Mucosa of rectum (tissue), 2 donors: ENCODE data around the gene ALG11.
"Not testable (repeated sequence)": the region's sequence is repeated elsewhere in the genome, so short reads cannot be mapped to it uniquely, and the experiment has no call there.

ENCODE experiments used
- H3K27ac ChIP-seq, 2 donors: one replicate each; pipeline ENCODE4 v1.7.0; 2013; ENCODE audit warnings: inconsistent platforms in 2 of 2, low read depth in 2 of 2, low read length in 2 of 2
- H3K27me3 ChIP-seq, 2 donors: one replicate each; pipeline ENCODE4 v1.7.0; 2013; ENCODE audit warnings: low read length in 2 of 2; ENCODE audit not compliant: control insufficient read depth in 2 of 2, insufficient read depth in 2 of 2
- H3K36me3 ChIP-seq, 2 donors: one replicate each; pipeline ENCODE4 v1.7.0; 2013; ENCODE audit warnings: low read length in 2 of 2; ENCODE audit not compliant: control insufficient read depth in 2 of 2, insufficient read depth in 2 of 2
- H3K4me1 ChIP-seq, 2 donors: one replicate each; pipeline ENCODE4 v1.7.0; 2013; ENCODE audit warnings: low read length in 2 of 2, mild to moderate bottlenecking in 1 of 2; ENCODE audit not compliant: control insufficient read depth in 2 of 2, insufficient read depth in 2 of 2
- H3K4me3 ChIP-seq, 2 donors: one replicate each; pipeline ENCODE4 v1.7.0; 2013; ENCODE audit warnings: low read length in 2 of 2
- H3K9ac ChIP-seq, 2 donors: one replicate each; pipeline ENCODE4 v1.7.0; 2013; ENCODE audit warnings: low read length in 2 of 2, low read depth in 1 of 2, mild to moderate bottlenecking in 1 of 2
- H3K9me3 ChIP-seq, 2 donors: one replicate each; pipeline ENCODE4 v1.7.0; 2013; ENCODE audit warnings: low read length in 2 of 2; ENCODE audit not compliant: control insufficient read depth in 2 of 2
- donor health status: healthy.
- donor health status: Normal muscosa, but diverticular disease.

The ALG11 gene

GRCh38 chr13:51978796-51979556 lies 33.2 kb upstream of the ALG11 start:
- no peaks in the 10 kb centered on the region for H3K27me3 ChIP-seq
- H3K4me1 ChIP-seq: no peaks in the 10 kb centered on the region
- H3K27ac ChIP-seq: peak overlapping the region in 1 of 2 donors; percentile 52
- no peak overlapping the region for H3K4me3 ChIP-seq
- H3K36me3 ChIP-seq: no peaks in the 10 kb centered on the region
- H3K9ac ChIP-seq: no peak overlapping the region
- no peaks in the 10 kb centered on the region for H3K9me3 ChIP-seq

- Histone ChIP-seq H3K36me3 (no peaks in the 10 kb centered on the region), H3K4me3 (no peak overlapping the region), H3K4me1 (no peaks in the 10 kb centered on the region), H3K9ac (no peak overlapping the region), H3K9me3 (no peaks in the 10 kb centered on the region), H3K27me3 (no peaks in the 10 kb centered on the region), H3K27ac (no peak overlapping the region)
Observed at GRCh38 chr13:51980908-51981307, 31.3 kb upstream of the ALG11 start.

DNA sequence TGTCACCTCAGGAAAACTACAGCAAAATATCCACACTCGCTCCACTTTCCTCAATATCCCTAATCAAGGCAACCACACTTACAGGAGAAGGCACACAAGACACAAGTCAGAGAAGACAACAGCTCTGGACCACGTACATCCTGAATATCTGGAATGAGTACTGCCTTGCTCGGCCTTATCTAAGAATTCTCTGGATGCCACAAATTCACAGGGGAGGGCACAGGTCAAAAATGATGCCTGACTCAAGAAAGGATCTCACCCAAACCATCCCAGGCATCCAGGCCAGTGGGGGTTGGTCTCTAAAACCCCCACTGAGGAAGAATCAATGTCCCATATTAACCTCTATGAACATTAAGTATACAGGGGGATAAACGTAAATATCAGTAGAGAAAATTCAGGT lies 30.8 kb upstream of the ALG11 start:
- Histone ChIP-seq H3K27ac (no peak overlapping the region), H3K36me3 (no peaks in the 10 kb centered on the region), H3K4me1 (no peaks in the 10 kb centered on the region)

DNA sequence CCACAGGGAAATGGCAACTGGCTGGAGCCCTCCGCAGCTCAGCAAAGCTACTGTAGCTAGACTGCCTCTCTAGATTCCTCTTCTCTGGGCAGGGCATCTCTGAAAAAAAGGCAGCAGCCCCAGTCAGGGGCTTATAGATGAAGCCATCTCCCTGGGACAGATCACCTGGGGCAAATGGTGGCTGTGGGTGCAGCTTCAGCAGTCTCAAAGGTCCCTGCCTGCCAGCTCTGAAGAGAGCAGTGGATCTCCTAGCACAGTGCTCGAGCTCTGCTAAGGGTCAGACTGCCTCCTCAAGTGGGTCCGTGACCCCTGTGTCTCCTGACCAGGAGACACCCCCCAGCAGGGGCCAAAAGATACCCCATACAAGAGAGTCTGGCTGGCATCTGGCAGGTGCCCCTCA lies 28.9 kb upstream of the ALG11 start:
- H3K27ac ChIP-seq, H3K27me3 ChIP-seq, H3K4me3 ChIP-seq: not testable (repeated sequence)

More for the DNA sequence above, 30.8 kb upstream of the ALG11 start:
- no peak overlapping the region for H3K4me3 ChIP-seq
- H3K9ac ChIP-seq: no peak overlapping the region
- H3K27me3 ChIP-seq: no peaks in the 10 kb centered on the region
- no peaks in the 10 kb centered on the region for H3K9me3 ChIP-seq

DNA sequence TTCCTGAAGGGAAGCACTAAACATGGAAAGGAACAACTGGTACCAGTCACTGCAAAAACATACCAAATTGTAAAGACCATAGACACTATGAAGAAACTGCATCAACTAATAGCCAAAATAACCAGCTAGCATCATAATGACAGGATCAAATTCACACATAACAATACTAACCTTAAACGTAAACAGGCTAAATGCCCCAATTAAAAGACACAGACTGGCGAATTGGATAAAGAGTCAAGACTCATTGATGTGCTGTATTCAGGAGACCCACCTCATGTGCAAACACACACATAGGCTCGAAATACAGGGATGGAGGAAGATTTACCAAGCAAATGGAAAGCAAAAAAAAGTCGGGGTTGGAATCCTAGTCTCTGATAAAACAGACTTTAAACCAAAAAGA lies 27.3 kb upstream of the ALG11 start:
- H3K27me3 ChIP-seq, H3K9me3 ChIP-seq, H3K4me1 ChIP-seq: not testable (repeated sequence)

More for the DNA sequence above, 28.9 kb upstream of the ALG11 start:
- H3K36me3 ChIP-seq, H3K9ac ChIP-seq, H3K4me1 ChIP-seq, H3K9me3 ChIP-seq: not testable (repeated sequence)

DNA sequence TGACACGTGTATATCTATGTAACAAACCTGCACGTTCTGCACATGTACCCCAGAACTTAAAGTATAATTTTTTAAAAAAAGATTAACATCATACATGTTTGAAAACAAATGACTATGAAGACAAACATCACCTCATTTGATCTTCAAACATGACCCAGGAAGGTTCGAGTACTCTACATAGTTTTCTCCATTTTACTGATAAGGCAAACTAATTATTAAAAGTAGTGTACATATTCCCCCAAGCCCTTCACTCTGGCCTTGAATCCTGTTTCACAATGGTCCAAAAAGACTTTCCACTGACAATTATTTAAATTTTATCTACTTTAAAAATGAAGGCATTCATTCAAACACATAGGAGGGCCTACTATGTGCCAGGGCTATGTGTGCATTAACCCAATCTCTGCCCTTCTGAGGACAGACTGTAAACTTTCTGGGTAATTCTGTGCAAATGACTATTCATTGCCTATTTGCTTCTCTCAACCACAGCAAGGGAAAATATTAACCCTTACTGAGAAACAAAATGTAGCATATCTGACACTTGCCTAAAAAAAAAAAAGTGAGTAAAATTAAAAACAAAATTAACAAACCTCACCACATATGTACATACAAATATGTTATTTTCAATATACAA lies 23.1 kb upstream of the ALG11 start:
- Histone ChIP-seq H3K4me1 (no peaks in the 10 kb centered on the region), H3K9me3 (no peaks in the 10 kb centered on the region), H3K36me3 (no peaks in the 10 kb centered on the region), H3K9ac (no peak overlapping the region), H3K27me3 (no peaks in the 10 kb centered on the region), H3K4me3 (no peak overlapping the region), H3K27ac (no peak overlapping the region)

More for the DNA sequence above, 27.3 kb upstream of the ALG11 start:
- not testable (repeated sequence) for H3K4me3 ChIP-seq, H3K9ac ChIP-seq, H3K36me3 ChIP-seq, H3K27ac ChIP-seq

GRCh38 chr13:51993713-51994112 lies 18.5 kb upstream of the ALG11 start:
- no peaks in the 10 kb centered on the region for H3K27me3 ChIP-seq
- no peak overlapping the region for H3K27ac ChIP-seq
- H3K9ac ChIP-seq: no peak overlapping the region
- H3K9me3 ChIP-seq: no peaks in the 10 kb centered on the region
- no peak overlapping the region for H3K4me3 ChIP-seq
- no peaks in the 10 kb centered on the region for H3K36me3 ChIP-seq
- peaks cover 5 to 19% of the 10 kb centered on the region in 2 donors for H3K4me1 ChIP-seq

- Histone ChIP-seq H3K36me3 (no peaks in the 10 kb centered on the region), H3K9me3 (no peaks in the 10 kb centered on the region), H3K4me3 (peak overlapping the region in 1 of 2 donors; percentile 39), H3K9ac (peak overlapping the region; percentile 36 to 45), H3K4me1 (peaks cover 5 to 19% of the 10 kb centered on the region in 2 donors), H3K27me3 (no peaks in the 10 kb centered on the region), H3K27ac (peak overlapping the region; percentile 63 to 65)
Observed at GRCh38 chr13:51995677-51996551, 16.3 kb upstream of the ALG11 start.

GRCh38 chr13:51996641-51997040 lies 15.6 kb upstream of the ALG11 start:
- peak overlapping the region; percentile 63 to 65 for H3K27ac ChIP-seq
- H3K4me1 ChIP-seq: peaks cover 5 to 19% of the 10 kb centered on the region in 2 donors
- H3K9me3 ChIP-seq: no peaks in the 10 kb centered on the region
- H3K4me3 ChIP-seq: no peak overlapping the region
- no peaks in the 10 kb centered on the region for H3K27me3 ChIP-seq
- H3K9ac ChIP-seq: no peak overlapping the region
- no peaks in the 10 kb centered on the region for H3K36me3 ChIP-seq

GRCh38 chr13:51997186-51997585 lies 15.0 kb upstream of the ALG11 start:
- Histone ChIP-seq H3K4me1 (peaks cover 5 to 19% of the 10 kb centered on the region in 2 donors), H3K36me3 (no peaks in the 10 kb centered on the region), H3K9ac (no peak overlapping the region), H3K4me3 (no peak overlapping the region), H3K27me3 (no peaks in the 10 kb centered on the region), H3K27ac (no peak overlapping the region), H3K9me3 (no peaks in the 10 kb centered on the region)
